GM21360 (cell line): ENCODE results near the gene HOMER2.
"Not testable (repeated sequence)": the region's sequence is repeated elsewhere in the genome, so short reads cannot be mapped to it uniquely, and the experiment has no call there.

Source experiments
- ATAC-seq: cut with Tn5 transposase; IDR thresholded peaks from one replicate; pipeline ENCODE4 v1.9.1; 2021; ENCODE audit warnings: mild to moderate bottlenecking, moderate library complexity; ENCODE audit not compliant: unreplicated experiment

Gene HOMER2

GRCh38 chr15:82900511-82901060 is 51.9 kb downstream of the HOMER2 start:
- no peak for ATAC-seq

- no peak for ATAC-seq
Measured at GRCh38 chr15:82898961-82899360, 53.6 kb downstream of the HOMER2 start.

- ATAC-seq, result no peak
Measured at GRCh38 chr15:82895983-82896382, 56.5 kb downstream of the HOMER2 start.

GRCh38 chr15:82894971-82895520 is 57.5 kb downstream of the HOMER2 start:
- ATAC-seq, result no peak

- not testable (repeated sequence) for ATAC-seq
Measured at GRCh38 chr15:82893473-82893872, 59.0 kb downstream of the HOMER2 start.

GRCh38 chr15:82892573-82892972 is 59.9 kb downstream of the HOMER2 start:
- no peak for ATAC-seq

GRCh38 chr15:82890995-82891390 is 61.5 kb downstream of the HOMER2 start:
- ATAC-seq, result no peak

GRCh38 chr15:82890338-82890994 is 62.1 kb downstream of the HOMER2 start:
- no peak for ATAC-seq

GRCh38 chr15:82882273-82882928 is 70.1 kb downstream of the HOMER2 start:
- ATAC-seq, result no peak

GRCh38 chr15:82881747-82882146 is 70.8 kb downstream of the HOMER2 start:
- no peak for ATAC-seq

- ATAC-seq, result no peak
Measured at GRCh38 chr15:82880704-82881103, 71.8 kb downstream of the HOMER2 start.

- no peak for ATAC-seq
Measured at GRCh38 chr15:82878325-82878724, 74.2 kb downstream of the HOMER2 start.

- ATAC-seq, result no peak
Measured at GRCh38 chr15:82877825-82878224, 74.7 kb downstream of the HOMER2 start.

- no peak for ATAC-seq
Measured at GRCh38 chr15:82875411-82876003, 77.0 kb downstream of the HOMER2 start.

- ATAC-seq, result no peak
Measured at GRCh38 chr15:82874961-82875360, 77.6 kb downstream of the HOMER2 start.

GRCh38 chr15:82874267-82874666 is 78.3 kb downstream of the HOMER2 start:
- ATAC-seq, result no peak

- ATAC-seq, result no peak
Measured at GRCh38 chr15:82873000-82873680, 79.4 kb downstream of the HOMER2 start.

GRCh38 chr15:82871832-82872484 is 80.6 kb downstream of the HOMER2 start:
- ATAC-seq, result no peak

GRCh38 chr15:82871358-82871757 is 81.2 kb downstream of the HOMER2 start:
- ATAC-seq, result no peak

- no peak for ATAC-seq
Measured at GRCh38 chr15:82870727-82871320, 81.7 kb downstream of the HOMER2 start.
